ENCODE data around the gene DCAF15. TPM values are rescaled to one million over a fixed set of nuclear protein-coding genes. Genes with fewer than 3 reads are reported as not detected.

Gene DCAF15
- total RNA-seq, 1 donor from 2014 or later = 85.6 TPM

GRCh38 chr19:13987101-13987890 is 35.0 kb downstream of the DCAF15 start:
- H3K4me3 Mint-ChIP-seq = no peak overlapping the region

GRCh38 chr19:13989487-13989886 is 37.2 kb downstream of the DCAF15 start:
- H3K27me3 Mint-ChIP-seq (ENCODE audit: low read depth) = no peaks in the 10 kb centered on the region
- H3K36me3 Mint-ChIP-seq (ENCODE audit: low read depth) = peaks cover 7% of the 10 kb centered on the region
- no peak overlapping the region for H3K27ac Mint-ChIP-seq (ENCODE audit: unreplicated experiment)
- no peaks in the 10 kb centered on the region for H3K9me3 Mint-ChIP-seq
- DNase-seq (ENCODE audit: low read depth, low spot score) = no peak
- H3K4me3 Mint-ChIP-seq = no peak overlapping the region
- no peaks in the 10 kb centered on the region for H3K4me1 Mint-ChIP-seq
- TF ChIP-seq, protein P1, sequence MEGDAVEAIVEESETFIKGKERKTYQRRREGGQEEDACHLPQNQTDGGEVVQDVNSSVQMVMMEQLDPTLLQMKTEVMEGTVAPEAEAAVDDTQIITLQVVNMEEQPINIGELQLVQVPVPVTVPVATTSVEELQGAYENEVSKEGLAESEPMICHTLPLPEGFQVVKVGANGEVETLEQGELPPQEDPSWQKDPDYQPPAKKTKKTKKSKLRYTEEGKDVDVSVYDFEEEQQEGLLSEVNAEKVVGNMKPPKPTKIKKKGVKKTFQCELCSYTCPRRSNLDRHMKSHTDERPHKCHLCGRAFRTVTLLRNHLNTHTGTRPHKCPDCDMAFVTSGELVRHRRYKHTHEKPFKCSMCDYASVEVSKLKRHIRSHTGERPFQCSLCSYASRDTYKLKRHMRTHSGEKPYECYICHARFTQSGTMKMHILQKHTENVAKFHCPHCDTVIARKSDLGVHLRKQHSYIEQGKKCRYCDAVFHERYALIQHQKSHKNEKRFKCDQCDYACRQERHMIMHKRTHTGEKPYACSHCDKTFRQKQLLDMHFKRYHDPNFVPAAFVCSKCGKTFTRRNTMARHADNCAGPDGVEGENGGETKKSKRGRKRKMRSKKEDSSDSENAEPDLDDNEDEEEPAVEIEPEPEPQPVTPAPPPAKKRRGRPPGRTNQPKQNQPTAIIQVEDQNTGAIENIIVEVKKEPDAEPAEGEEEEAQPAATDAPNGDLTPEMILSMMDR (conservative IDR thresholded peaks at IDR 0.05) = no peak

More at GRCh38 chr19:13987101-13987890, 35.0 kb downstream of the DCAF15 start:
- H3K4me1 Mint-ChIP-seq = no peaks in the 10 kb centered on the region
- H3K27ac Mint-ChIP-seq (ENCODE audit: unreplicated experiment) = peak overlapping the region; percentile 50
- TF ChIP-seq, protein P1 (conservative IDR thresholded peaks at IDR 0.05) = no peak
- H3K36me3 Mint-ChIP-seq (ENCODE audit: low read depth) = peaks cover 7% of the 10 kb centered on the region
- no peak for DNase-seq (ENCODE audit: low read depth, low spot score)
- no peaks in the 10 kb centered on the region for H3K27me3 Mint-ChIP-seq (ENCODE audit: low read depth)
- H3K9me3 Mint-ChIP-seq = no peaks in the 10 kb centered on the region

GRCh38 chr19:13990085-13990484 is 37.8 kb downstream of the DCAF15 start:
- H3K27me3 Mint-ChIP-seq (ENCODE audit: low read depth) = no peaks in the 10 kb centered on the region
- no peak overlapping the region for H3K4me3 Mint-ChIP-seq
- TF ChIP-seq, protein P1 (conservative IDR thresholded peaks at IDR 0.05) = no peak
- H3K36me3 Mint-ChIP-seq (ENCODE audit: low read depth) = peaks cover 7% of the 10 kb centered on the region
- H3K27ac Mint-ChIP-seq (ENCODE audit: unreplicated experiment) = no peak overlapping the region
- H3K4me1 Mint-ChIP-seq = no peaks in the 10 kb centered on the region
- DNase-seq (ENCODE audit: low read depth, low spot score) = no peak
- H3K9me3 Mint-ChIP-seq = no peaks in the 10 kb centered on the region

- H3K27ac Mint-ChIP-seq (ENCODE audit: unreplicated experiment) = no peak overlapping the region
- no peaks in the 10 kb centered on the region for H3K4me1 Mint-ChIP-seq
- TF ChIP-seq, protein P1 (conservative IDR thresholded peaks at IDR 0.05) = no peak
- no peak overlapping the region for H3K4me3 Mint-ChIP-seq
- H3K9me3 Mint-ChIP-seq = no peaks in the 10 kb centered on the region
- DNase-seq (ENCODE audit: low read depth, low spot score) = no peak
- peaks cover 7% of the 10 kb centered on the region for H3K36me3 Mint-ChIP-seq (ENCODE audit: low read depth)
- no peaks in the 10 kb centered on the region for H3K27me3 Mint-ChIP-seq (ENCODE audit: low read depth)
These were observed 39.7 kb downstream of the DCAF15 start for GRCh38 chr19:13992025-13992424.

DNA sequence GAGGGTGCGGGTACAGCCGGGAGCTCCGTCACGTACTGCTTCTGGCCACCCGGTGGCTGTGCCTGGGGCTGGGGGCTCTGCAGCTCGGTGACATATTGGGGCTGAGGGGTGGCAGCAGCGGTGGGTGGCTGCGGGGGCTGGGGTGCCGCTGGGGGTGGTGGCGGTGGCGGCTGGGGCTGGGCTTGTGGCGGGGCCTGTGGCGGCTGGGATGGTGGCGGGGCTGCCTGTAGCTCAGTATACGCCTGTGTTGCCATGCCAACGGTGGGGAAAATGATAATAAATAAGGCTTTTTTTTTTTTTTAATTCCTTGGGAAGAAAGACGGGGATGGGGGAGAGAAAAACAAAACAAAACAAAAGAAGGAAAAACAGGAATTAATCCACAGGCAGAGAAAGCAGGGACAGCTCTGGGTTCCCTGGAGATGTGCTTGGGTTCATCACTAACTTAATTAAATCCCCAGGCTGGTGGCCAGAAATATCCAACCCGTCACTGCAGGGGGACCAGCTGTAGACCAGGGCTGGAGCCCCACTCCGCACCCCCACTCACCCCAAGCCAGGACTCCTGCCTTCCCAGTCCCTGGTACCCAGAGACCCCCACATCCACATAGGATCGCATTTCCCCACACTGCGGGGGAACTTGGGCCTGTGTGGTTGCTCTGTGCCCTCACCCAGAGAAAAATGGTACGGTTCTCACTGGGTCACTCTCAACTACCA is 41.4 kb downstream of the DCAF15 start:
- no peak overlapping the region for H3K4me3 Mint-ChIP-seq
- TF ChIP-seq, protein P1 (conservative IDR thresholded peaks at IDR 0.05) = no peak
- H3K36me3 Mint-ChIP-seq (ENCODE audit: low read depth) = peaks cover 11% of the 10 kb centered on the region
- no peak overlapping the region for H3K27ac Mint-ChIP-seq (ENCODE audit: unreplicated experiment)
- no peak for DNase-seq (ENCODE audit: low read depth, low spot score)
- H3K9me3 Mint-ChIP-seq = peaks cover 1% of the 10 kb centered on the region
- no peaks in the 10 kb centered on the region for H3K27me3 Mint-ChIP-seq (ENCODE audit: low read depth)
- no peaks in the 10 kb centered on the region for H3K4me1 Mint-ChIP-seq
